Mononuclear cell (primary cell): ENCODE data around the gene ZNF277. TPM values are rescaled to one million over a fixed set of nuclear protein-coding genes. Genes with fewer than 3 reads are reported as not detected.

ENCODE experiments used
- H3K27me3 ChIP-seq: 2 replicates; pipeline ENCODE4 v1.6.0; 2011; ENCODE audit warnings: low read length, control low read depth; ENCODE audit not compliant: insufficient read depth
- H3K4me1 ChIP-seq: 2 replicates; pipeline ENCODE4 v1.5.1; 2011; ENCODE audit warnings: mild to moderate bottlenecking, low read length, control low read depth; ENCODE audit not compliant: insufficient read depth
- H3K4me3 ChIP-seq: 2 replicates; pipeline ENCODE4 v1.5.1; 2011; ENCODE audit warnings: mild to moderate bottlenecking, low read length, moderate library complexity
- H3K9me3 ChIP-seq: 2 replicates; pipeline ENCODE4 v1.5.1; 2011; ENCODE audit warnings: low read depth, mild to moderate bottlenecking, control low read depth, low read length
- total RNA-seq: library from RNA; depleted of rRNA; stranded (reverse); fragments of >200 nt; gene quantifications from one replicate; pipeline ENCODE4 v1.2.3, GENCODE V29; 2012

The ZNF277 gene
- total RNA-seq, 1 donor, result 62.8 TPM

DNA sequence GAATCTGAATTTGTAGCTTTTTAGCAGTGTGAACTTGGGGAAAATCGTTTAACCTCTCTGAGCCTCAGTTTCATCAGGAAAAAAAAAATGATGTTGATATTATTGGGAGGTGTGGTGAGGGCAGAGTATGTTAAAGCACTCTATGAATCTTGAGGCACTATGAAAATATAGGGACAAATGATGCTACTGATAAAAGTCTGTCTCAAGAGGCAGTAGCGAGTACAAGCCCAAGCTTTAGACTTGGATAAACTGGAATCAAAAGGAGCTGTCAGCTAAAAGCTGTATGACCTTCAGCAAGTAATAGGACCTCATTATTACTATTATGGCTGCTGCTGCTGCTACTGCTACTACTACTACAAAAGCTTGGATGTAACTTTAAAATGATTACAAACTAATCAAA lies 8.4 kb downstream of the ZNF277 start:
- Histone ChIP-seq H3K27me3 (no peaks in the 10 kb centered on the region), H3K4me3 (no peak overlapping the region), H3K4me1 (peaks cover 5% of the 10 kb centered on the region), H3K9me3 (no peaks in the 10 kb centered on the region)

DNA sequence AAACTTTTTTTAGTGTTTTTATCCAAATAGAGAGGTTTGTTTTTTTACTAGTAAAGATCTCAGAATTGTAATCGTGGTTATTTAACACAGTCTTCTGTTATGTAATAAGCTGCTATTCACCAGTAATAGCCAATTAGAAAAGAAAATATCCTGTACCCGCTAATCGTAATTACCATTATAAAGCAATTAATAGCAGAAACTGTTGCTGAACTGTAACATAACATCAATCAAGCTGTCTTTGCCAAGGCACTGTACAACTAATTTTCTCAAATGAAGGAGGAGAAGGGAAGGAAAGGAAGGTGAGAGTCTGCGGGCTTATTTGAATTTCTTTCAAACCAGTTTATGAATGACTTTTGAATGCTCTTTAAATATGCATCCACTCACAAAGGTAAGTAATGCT lies 9.3 kb downstream of the ZNF277 start:
- Histone ChIP-seq H3K27me3 (no peaks in the 10 kb centered on the region), H3K4me3 (no peak overlapping the region), H3K9me3 (no peaks in the 10 kb centered on the region), H3K4me1 (peaks cover 5% of the 10 kb centered on the region)

DNA sequence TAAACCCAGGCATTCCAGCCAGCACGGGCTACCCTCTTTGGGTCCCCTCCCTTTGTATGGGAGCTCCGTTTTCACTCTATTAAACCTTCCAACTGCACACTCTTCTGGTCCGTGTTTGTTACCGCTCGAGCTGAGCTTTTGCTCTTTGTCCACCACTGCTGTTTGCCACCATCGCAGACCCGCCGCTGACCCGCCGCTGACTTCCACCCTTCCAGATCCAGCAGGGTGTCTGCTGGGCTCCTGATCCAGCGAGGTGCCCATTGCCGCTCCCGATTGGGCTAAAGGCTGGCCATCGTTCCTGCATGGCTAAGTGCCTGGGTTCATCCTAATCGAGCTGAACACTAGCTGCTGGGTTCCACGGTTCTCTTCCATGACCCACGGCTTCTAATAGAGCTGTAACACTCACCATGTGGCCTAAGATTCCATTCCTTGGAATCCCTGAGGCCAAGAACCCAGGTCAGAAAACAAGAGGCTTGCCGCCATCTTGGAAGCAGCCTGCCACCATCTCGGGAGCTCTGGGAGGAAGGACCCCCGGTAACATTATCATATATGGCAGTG lies 14.5 kb downstream of the ZNF277 start:
- Histone ChIP-seq H3K27me3 (no peaks in the 10 kb centered on the region), H3K4me3 (no peak overlapping the region), H3K9me3 (no peaks in the 10 kb centered on the region), H3K4me1 (no peaks in the 10 kb centered on the region)

DNA sequence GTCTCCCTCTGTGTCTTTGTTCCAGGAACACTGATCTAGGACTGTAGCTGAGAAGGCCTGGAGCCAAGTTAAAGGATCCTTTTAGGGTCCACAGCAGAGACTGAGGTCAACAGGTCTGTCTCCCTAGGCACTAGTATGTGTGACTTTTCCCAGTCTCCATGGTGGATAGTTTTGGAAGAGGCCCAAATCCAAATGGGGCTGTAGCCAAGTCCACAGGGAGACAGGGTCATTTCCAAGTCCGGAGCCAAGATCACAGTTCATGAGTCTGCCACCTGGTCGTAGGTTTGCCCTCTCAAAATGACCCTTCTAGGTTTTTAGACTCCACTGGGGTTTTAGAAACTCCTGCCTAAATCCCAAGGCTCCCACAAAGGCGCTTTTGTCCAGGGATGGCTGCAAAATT lies 16.8 kb downstream of the ZNF277 start:
- H3K4me1 ChIP-seq, result no peaks in the 10 kb centered on the region
- no peaks in the 10 kb centered on the region for H3K9me3 ChIP-seq
- H3K4me3 ChIP-seq, result no peak overlapping the region
- no peaks in the 10 kb centered on the region for H3K27me3 ChIP-seq

DNA sequence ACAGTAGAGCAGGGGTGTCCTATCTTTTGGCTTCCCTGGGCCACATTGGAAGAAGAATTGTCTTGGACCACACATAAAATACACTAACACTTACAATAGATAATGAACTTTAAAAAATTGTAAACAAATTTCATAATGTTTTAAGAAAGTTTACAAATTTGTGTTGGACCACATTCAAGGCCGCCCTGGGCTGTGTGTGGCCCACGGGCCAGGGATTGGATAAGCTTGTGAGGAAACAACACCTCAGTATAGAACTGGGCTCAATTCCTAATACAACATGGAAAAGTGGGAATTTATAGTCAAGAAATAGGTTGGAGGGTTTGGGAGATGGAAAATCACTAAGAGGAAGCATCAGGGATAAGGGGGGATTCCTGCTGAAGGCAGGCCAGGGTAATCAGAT lies 17.7 kb downstream of the ZNF277 start:
- no peaks in the 10 kb centered on the region for H3K27me3 ChIP-seq
- no peaks in the 10 kb centered on the region for H3K9me3 ChIP-seq
- no peaks in the 10 kb centered on the region for H3K4me1 ChIP-seq
- H3K4me3 ChIP-seq, result no peak overlapping the region

DNA sequence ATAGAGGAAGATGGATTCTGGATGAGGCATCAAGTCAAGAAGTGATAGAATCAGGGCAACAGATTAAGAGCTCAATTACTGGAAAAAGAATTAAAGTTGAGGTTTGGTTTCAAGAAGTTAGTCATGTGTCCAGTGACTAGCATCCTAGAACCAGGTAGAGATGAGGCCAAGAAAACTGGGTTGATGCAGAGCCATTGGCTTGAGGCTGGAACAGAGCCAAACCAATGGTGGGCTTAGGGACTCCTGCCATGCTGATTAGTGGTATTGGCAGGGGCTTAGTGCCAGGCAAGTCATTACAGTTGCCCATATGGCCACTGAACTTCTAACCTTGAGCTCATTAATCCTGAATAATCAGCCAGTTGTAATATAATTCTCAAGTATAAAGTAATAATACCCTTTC lies 18.5 kb downstream of the ZNF277 start:
- H3K4me1 ChIP-seq, result no peaks in the 10 kb centered on the region
- no peak overlapping the region for H3K4me3 ChIP-seq
- no peaks in the 10 kb centered on the region for H3K27me3 ChIP-seq
- H3K9me3 ChIP-seq, result no peaks in the 10 kb centered on the region

DNA sequence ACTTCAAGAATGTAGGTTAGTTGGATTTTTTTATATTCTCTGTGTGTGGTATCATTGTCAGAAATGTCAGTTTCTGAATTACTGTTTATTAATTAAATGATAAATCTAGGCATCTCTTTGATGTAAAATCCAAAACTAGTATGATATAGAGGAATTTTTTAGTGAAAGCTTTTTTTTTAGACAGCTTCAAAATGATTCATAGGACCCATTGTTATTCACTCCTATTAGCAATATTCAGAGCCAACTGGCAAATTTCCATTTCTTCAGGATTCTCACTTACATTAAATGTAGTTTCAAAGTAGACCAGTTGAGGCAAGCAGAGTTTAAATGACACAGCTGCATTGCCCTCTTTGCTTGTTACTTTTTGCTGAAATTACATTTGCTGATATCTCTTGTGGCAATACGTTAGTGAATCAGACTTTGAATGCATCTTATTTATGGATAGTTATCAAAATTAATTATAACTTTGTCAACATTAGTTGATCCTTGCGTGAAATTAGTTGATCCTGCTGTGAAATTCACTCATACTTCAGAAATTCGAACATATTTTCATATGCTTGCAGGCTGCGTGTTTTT lies 20.3 kb downstream of the ZNF277 start:
- Histone ChIP-seq H3K27me3 (no peaks in the 10 kb centered on the region), H3K9me3 (no peaks in the 10 kb centered on the region), H3K4me1 (no peaks in the 10 kb centered on the region), H3K4me3 (no peak overlapping the region)

DNA sequence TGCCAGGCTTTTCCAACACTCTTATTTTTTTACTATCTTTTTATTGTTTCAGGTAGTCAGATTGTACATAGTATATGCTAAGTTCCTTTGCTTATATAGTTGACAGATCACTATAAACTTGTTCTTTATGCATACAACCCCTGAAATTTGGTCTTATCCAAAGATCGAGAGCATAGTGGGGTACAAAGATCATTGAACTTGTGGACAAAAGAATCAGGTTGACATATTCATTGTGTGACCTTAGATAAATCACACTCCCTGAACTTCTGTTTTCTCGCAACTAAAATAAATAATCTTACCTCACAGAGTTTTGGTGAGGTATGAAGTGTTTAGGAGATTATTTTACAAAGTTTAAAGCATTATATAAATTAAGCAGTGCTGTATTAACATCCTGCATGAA lies 22.1 kb downstream of the ZNF277 start:
- no peaks in the 10 kb centered on the region for H3K9me3 ChIP-seq
- H3K4me1 ChIP-seq, result no peaks in the 10 kb centered on the region
- H3K27me3 ChIP-seq, result no peaks in the 10 kb centered on the region
- H3K4me3 ChIP-seq, result no peak overlapping the region

DNA sequence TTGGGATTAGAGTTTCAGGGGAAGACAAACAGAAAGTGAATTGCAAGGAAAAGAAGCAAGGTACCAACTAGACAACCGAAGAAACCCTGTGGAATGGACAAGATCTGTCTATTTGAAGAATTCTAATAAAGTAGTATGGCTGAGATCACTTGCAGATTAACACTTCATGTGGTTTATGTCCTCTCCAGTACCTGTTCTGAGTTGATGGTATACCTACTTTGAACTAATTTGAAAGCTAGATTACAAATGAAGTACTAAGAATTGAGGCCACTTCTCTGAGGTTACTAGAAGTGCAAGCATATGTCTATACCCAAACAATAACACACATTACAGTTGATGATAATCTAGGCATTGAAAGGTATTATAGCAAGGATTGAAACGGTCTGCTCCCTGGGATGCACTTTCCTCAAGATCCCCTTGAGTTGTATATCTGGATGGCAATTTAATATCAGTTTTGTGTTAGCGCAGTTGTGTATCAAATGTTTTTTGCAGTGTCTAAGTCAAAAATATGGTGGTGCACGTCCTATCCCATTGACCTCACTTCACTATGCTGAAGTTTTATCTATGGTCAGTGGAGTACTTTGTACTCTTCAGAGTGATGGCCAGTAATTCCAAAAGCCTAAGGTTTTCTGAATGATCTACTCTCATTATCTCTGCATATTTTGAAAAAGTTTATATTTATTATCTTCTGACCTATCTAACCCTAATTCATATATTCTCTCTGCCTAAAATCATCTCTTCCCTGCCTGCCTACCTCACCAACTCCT lies 25.9 kb downstream of the ZNF277 start:
- Histone ChIP-seq H3K27me3 (no peaks in the 10 kb centered on the region), H3K4me1 (no peaks in the 10 kb centered on the region), H3K4me3 (no peak overlapping the region), H3K9me3 (no peaks in the 10 kb centered on the region)

DNA sequence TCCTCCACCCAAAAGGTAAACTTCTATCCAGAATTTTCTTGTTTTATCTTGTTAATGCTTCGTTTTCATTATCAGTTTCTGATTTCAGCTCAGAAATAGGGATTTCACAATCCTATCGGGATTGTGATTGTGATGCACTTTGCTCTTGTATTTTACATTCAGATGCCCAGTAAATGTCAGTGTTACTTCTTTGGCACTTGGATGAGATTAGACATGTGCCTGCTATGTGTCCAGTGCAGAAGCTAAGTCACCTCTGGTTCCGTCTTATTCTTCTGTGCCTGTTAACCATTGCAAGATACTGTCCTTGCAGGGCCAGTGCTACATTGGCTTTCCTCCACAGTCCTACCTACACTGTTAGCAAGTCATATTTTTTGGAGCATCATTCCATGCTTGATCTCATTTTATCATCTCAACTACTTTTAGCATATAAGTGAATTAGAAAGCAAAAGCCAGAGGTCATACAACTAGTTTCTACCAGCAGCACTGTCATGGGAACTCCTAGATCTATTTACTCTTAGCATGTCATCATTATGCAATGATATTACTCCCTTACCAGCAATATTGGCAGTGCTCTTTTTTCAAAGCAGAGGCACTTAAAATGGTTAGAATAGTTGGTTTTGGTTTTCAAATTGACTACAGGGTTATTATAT lies 26.7 kb downstream of the ZNF277 start:
- Histone ChIP-seq H3K27me3 (no peaks in the 10 kb centered on the region), H3K4me1 (no peaks in the 10 kb centered on the region), H3K9me3 (no peaks in the 10 kb centered on the region), H3K4me3 (no peak overlapping the region)

DNA sequence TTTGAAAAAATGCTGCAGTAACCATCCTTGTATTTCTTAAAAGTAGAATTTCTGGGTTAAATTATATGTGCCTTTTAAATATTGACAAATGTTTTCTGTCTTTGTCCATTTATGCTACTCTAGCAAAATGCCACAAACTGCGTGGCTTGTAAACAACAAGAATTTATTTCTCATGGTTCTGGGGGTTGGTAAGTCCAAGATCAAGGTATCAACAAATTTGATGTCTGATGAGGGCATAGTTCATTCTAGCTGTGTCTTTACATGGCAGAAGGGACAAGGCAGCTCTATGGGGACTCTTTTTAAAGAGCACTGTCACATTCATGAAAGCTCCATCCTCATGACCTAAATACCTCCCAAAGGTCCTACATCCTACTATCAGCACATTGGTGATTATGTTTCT lies 27.7 kb downstream of the ZNF277 start:
- no peaks in the 10 kb centered on the region for H3K4me1 ChIP-seq
- H3K9me3 ChIP-seq, result no peaks in the 10 kb centered on the region
- H3K4me3 ChIP-seq, result no peak overlapping the region
- H3K27me3 ChIP-seq, result no peaks in the 10 kb centered on the region

DNA sequence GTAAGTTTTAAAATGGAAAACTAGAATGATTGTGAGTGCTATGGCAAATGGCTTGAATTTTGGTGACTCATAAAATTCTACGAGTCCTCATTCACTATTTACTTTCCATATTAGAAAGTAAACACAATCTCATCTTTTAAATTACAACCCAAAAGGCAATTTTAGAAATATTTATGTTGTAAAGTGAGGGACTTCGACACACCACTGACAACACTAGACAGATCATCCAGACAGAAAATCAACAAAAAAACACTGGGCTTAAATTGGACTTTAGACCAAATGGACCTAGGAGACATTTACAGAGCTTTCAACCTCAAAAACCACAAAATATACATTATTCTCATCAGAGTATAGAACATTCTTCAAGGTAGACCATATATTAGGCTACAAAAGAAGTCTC lies 30.1 kb downstream of the ZNF277 start:
- H3K4me1 ChIP-seq, result no peaks in the 10 kb centered on the region
- no peaks in the 10 kb centered on the region for H3K27me3 ChIP-seq
- no peak overlapping the region for H3K4me3 ChIP-seq
- H3K9me3 ChIP-seq, result no peaks in the 10 kb centered on the region

DNA sequence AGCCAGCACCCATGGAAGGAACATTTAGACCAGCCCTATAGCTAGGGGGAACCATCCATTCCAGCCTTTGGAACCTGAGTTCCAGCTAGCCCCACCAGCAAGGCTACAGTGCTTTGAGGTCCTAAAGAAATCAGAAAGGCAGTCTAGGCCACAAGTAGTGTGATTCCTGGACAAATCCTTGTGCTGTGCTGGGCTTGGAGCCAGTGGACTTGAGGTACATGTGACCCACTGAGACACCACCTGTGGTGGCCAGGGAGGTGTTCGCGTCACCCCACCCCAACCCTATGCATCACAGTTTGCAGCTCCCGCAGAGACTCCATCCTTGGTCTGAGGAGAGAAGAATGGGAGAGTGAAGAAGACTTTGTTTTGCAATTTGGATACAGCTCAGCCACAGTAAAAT lies 31.8 kb downstream of the ZNF277 start:
- H3K27me3 ChIP-seq, result no peaks in the 10 kb centered on the region
- H3K4me3 ChIP-seq, result no peak overlapping the region
- H3K9me3 ChIP-seq, result no peaks in the 10 kb centered on the region
- H3K4me1 ChIP-seq, result no peaks in the 10 kb centered on the region

DNA sequence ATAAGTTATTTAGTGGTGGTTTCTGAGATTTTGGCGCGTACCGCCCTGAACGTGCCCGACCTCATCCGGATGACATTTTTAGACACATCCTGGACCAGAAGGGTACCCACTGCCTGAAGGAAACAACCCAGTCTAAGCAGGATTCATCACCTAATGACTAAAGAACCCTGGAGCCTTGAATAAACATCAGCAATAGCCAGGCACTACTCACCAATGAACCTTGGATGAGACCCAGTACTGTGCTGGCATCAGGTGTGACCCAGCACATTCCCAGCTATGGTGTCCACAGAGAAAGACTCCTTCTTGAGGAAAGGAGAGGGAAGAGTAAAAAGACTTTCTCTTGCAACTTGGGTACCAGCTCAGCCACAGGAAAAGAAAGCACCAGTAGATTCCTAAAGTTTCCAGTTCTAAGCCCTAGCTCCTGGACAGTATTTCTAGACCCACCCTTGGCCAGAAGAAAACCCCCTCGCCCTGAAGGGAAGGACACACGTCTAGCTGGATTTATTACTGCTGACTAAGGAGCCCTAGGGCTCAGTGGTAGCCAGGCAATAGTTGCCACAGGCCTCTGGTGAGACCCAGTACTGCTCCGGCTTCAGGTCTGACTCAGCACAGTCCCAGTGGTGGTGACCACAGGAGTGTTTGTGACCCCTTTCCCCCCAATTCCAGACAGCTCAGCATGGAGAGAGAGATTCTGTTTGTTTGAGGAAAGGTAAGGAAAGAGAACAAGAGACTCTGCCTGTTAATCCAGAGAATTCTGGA lies 32.5 kb downstream of the ZNF277 start:
- H3K9me3 ChIP-seq, result no peaks in the 10 kb centered on the region
- no peaks in the 10 kb centered on the region for H3K27me3 ChIP-seq
- H3K4me3 ChIP-seq, result no peak overlapping the region
- no peaks in the 10 kb centered on the region for H3K4me1 ChIP-seq

DNA sequence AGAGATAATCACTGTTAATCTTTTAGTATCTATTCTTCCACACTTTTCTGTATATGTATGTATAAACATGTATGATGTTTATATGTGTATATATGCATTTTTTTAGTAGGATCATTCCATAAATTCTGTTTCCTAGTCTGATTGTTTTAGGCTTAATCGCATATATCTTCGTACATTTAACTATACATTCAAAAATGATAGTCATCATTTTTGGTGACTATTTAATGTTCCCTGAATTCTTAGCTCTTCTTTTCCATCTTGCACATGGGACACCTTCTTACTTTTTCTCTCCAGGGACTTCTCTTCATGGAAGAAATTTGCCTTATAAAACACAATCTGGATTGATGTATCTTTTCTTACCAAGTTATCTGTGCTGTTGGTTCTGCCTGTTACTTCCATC lies 42.1 kb downstream of the ZNF277 start:
- H3K9me3 ChIP-seq, result no peaks in the 10 kb centered on the region
- H3K4me3 ChIP-seq, result no peak overlapping the region
- no peaks in the 10 kb centered on the region for H3K27me3 ChIP-seq
- no peaks in the 10 kb centered on the region for H3K4me1 ChIP-seq
